KOPT-K1 (cell line): ENCODE measurements around the gene CDH4.

Experiments
- H3K27ac ChIP-seq: fragments of 200-600 bp; sonication (generic); 2 replicates; pipeline ENCODE4 v1.5.1; 2016; ENCODE audit warnings: antibody characterized with exemption, mild to moderate bottlenecking, low read depth, low read length; ENCODE audit not compliant: poor library complexity, severe bottlenecking
- H3K36me3 ChIP-seq: fragments of 200-600 bp; sonication (generic); 2 replicates; pipeline ENCODE4 v1.5.1; 2017; ENCODE audit warnings: antibody characterized with exemption, mild to moderate bottlenecking, low read length, moderate library complexity; ENCODE audit not compliant: insufficient read depth
- H3K9me3 ChIP-seq: fragments of 200-600 bp; sonication (generic); 2 replicates; pipeline ENCODE4 v1.5.1; 2017; ENCODE audit warnings: antibody characterized with exemption, low read length, mild to moderate bottlenecking; ENCODE audit not compliant: insufficient read depth, poor library complexity, severe bottlenecking

The CDH4 gene

DNA sequence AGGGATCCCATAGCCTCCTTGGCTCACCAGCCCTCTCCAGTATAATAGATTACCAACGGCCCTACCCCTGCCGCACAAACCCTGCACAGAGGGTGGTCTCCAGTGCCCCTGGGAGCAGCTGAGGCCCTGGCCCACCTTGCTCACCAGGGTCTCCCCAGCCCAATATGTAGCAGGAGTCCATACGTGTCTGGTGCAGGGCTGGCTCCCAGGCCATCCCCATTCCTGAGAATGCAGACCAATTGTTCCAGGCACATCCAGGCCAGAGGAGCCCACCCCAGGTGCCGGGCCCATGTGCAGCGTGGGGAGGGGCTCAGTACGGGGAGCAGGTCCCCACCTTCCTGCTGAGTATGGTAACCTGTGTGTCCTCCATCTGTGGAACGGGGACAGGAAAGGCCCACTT lies 561.7 kb downstream of the CDH4 start:
- Histone ChIP-seq H3K27ac (no peak overlapping the region), H3K36me3 (no peaks in the 10 kb centered on the region), H3K9me3 (no peaks in the 10 kb centered on the region)

DNA sequence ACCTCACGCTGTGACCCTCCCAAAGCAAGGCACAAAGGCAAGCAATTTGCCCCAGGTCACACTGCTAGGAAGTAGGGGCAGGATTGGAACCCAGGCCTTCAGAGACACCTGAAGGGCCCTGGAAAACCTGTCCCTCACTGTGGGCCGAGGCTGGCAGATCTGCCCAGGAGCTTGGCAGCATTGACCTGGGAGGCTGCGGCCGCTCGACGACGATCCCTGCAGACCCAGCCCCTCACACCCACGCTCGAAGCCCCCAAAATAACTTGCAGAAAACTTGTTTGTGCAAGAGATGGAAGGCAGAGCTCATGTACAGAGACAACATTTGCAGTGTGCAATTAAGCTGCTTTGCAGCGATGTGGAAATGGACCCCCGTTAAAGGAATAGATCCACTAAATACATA lies 562.2 kb downstream of the CDH4 start:
- no peaks in the 10 kb centered on the region for H3K36me3 ChIP-seq
- no peaks in the 10 kb centered on the region for H3K9me3 ChIP-seq
- H3K27ac ChIP-seq: no peak overlapping the region

DNA sequence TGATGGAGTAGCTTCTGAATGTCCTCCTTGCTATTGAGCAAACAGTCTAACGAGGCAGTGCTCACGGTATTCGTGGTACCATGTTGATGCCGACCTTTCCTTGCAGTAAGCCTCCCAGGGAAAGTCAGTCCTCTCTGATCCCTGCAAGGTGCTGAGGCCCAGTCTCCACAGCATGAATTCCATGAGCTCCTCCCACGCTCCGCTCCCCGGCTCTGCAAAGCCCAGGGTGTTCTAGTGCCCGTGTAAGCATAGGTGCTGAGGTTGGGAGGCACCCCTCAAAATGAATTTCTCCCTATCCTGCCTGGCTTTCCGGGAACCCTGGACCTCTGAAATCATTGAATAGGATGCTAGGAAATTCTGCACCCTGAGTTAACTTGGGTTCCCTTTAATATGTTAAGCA lies 562.7 kb downstream of the CDH4 start:
- no peaks in the 10 kb centered on the region for H3K36me3 ChIP-seq
- H3K27ac ChIP-seq: no peak overlapping the region
- no peaks in the 10 kb centered on the region for H3K9me3 ChIP-seq

DNA sequence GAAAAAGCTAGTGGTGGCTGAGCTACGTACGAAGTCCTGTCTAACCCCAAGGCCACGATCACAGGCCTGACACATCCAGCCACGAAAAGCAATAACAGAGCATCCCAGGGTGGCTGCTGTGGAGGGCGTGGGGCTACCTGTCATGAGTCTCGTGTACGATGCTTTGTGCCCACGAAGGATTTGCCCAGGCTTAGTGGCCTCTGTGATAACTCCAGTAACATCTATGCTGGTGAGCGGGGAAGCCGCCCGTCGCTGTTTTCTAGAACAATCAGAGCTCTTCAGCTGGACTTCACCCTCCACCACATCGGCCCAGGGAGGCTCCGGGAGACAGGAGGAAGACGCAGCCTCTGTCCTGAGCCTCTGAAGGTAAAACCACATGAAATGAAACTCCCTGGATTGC lies 563.1 kb downstream of the CDH4 start:
- H3K27ac ChIP-seq: no peak overlapping the region
- H3K36me3 ChIP-seq: no peaks in the 10 kb centered on the region
- H3K9me3 ChIP-seq: no peaks in the 10 kb centered on the region

DNA sequence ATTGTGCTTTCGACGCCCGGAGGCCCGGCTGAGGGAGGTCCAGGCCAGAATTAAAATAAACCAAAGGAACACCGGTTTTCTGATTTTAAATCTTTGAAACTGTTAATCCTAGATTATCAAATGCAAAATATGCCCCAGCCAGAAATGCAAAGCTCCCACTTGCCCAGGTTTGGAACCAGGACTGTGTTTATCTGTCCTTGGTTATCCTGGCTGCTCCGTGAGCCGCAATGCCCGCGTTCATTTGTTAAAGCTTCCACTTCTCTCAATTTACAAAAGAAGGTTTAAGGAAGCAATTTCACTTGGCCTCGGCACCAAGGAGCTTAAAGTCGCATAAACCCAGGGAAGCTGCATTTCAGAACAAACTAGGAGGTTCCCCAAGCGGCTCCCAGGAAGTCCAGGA lies 563.6 kb downstream of the CDH4 start:
- H3K36me3 ChIP-seq: no peaks in the 10 kb centered on the region
- no peak overlapping the region for H3K27ac ChIP-seq
- no peaks in the 10 kb centered on the region for H3K9me3 ChIP-seq

DNA sequence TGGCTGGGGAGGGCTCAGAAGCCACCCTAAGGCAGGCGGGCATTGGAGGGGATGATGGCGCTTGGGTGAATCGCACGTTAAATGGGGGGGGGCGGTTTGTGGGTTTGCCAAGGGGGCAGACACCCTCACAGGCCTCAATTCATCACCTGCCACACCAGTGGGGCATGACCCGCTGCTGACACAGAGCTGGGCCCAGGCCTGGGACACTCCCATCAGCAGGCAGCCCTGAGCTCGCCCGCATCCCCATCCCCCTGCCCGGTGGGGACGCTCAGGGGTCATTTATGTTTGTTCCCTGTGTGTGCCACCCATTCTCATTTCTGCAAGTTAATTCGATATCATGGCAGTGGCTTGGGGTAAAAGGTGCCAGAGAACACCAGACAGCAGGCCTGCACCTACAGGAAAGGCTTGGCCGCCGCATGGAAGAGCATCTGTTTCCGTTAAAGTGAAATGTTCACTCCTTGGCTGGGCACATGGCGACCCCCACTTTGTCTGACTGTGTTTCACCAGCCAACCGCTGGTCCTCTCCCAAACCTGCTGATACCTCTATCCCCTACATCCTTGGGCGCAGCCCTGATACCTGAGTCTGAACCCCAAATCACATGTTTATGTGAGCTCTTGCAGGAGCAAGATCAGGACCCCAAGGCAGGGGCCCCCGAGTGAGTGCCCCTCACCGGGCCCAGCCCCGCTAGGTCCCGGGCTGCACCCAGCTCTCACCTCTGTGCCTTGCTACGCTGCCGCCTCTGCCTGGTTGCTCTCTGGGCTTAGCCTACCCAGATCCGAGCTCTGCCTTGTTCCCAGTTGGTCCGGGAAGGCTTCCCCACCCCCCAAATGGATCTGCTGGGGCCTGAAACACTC lies 564.8 kb downstream of the CDH4 start:
- Histone ChIP-seq H3K9me3 (no peaks in the 10 kb centered on the region), H3K36me3 (no peaks in the 10 kb centered on the region), H3K27ac (no peak overlapping the region)

DNA sequence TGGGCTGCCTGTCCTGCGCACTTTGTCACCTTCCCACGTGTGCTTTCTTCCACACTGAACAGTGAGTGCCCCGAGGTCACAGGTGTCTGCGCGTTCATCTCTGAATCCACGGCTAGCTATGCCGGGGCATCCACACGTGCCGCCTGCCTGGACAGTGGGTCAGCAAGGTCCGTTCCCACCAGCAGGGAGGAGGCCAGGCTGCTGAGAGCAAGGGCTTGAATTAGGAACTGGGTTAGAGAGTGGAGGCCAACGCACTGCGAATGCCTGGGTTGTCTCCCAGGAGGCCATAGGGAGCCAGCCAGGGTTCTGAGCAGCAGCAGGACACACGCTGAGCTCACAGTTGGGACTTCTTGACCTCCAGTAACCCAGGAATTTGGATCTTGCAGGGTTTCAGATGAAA lies 565.5 kb downstream of the CDH4 start:
- Histone ChIP-seq H3K9me3 (no peaks in the 10 kb centered on the region), H3K27ac (no peak overlapping the region)

DNA sequence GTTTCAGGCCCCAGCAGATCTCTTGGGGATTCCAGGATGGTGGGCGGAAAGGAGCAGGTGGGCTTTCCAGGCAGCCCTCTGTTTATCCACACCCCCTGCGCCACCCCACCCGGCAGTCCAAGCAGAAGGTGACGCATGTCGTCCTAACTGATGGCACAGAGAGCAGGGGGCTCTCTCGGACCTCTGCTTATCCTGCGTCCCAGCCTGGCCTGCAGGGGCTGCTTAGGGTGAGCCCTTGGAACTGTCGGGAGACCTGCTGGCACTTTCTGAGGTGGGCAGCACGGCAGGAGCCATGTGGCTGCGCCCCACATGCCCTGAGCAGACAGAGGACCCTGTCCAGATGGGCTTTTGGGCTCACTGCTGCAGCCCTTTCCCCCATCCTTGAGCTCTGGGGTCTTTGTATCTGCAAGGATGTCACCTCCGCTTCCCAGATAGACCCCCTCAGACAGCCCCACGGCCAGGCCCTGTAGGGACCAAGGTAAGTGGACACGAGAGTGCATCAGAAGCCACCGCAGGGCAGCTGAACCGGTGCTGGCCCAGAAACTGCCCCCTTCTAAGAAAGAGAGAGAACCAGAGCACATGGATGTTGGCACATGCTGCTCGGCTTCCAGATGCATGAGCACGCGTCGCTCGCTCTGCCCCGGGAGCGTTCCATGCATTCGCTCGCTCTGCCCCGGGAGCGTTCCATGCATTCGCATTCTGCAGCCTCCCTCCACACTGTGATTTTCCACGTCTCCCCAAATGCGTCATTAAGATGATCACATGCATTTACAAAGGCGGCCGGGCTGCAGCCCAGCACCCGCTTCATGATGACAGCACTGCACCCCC lies 566.9 kb downstream of the CDH4 start:
- Histone ChIP-seq H3K27ac (no peak overlapping the region), H3K36me3 (no peaks in the 10 kb centered on the region), H3K9me3 (no peaks in the 10 kb centered on the region)

More for the DNA sequence above, 565.5 kb downstream of the CDH4 start:
- no peaks in the 10 kb centered on the region for H3K36me3 ChIP-seq

DNA sequence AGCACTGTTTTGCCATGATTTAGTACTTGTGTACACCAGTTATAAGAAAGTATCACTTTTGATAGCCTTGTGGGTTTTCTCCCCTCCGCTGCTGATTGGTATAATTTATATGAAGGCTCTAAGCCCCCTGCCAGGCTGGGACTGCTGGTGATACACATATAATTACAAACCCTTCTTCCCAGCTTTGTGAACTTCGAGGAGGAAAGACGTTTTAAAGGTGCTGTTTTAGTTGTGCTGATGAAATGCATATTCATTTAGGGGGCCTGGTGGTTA lies 567.4 kb downstream of the CDH4 start:
- no peak overlapping the region for H3K27ac ChIP-seq
- H3K9me3 ChIP-seq: no peaks in the 10 kb centered on the region
- H3K36me3 ChIP-seq: no peaks in the 10 kb centered on the region

DNA sequence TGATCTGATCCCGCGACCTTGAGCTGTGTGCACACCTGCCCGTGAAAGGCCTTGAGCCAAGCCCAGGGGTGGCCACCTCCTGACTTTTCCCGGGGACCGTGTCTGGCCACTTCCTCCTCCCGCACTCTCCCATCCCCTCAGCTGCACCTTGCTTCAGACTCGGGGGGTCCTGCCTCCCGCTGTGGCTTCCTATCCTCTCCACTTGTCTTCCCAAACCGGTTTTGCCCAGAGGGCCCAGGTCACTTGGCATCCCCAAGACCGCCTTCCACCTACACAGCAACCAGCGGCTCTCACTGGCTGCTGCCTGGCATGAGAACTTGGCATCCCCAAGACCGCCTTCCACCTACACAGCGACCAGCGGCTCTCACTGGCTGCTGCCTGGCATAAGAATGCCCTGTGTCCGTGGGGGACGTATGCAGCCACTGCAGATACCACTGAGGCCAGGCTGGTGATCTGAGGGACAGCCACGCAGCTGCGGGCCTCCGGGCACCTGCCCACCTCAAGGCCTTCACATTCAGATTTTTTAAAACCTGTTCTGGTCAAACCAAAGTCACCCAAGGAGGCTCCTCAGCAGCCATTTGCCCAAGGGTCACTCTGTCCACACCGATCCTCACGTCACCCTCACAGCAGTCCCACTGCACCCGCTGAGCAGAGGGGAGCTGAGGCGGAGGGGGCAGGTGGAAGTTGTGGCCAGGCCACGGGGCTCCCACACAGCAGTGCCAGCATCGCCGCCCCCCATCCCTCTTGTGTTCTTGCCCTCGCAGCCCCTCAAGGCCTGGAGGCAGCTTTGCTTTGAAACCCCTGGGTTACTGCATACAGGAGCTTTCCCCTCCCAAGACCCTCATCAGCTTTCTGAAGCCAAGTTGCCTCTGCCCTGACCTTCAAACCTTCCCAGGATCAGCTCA lies 568.1 kb downstream of the CDH4 start:
- no peaks in the 10 kb centered on the region for H3K9me3 ChIP-seq
- H3K27ac ChIP-seq: no peak overlapping the region
- H3K36me3 ChIP-seq: no peaks in the 10 kb centered on the region

DNA sequence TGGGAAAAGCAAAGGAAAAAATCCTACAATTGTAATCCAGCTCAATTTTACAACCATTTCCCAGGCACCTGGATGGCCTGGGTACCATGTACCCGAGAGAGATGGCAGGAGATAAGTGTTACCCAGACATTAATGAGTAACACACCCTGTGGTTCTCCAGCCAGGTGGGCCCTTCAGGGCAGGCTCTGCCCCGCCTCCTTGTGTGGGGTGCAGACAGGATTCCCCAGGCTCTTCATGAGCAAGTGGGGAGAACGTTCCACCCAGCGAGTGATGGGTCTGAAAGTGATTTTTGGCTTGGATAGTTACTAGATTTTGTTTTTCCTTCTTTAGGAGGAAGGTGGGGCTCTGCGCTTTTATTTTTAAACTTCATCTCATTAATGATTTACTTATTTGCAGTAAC lies 569.7 kb downstream of the CDH4 start:
- Histone ChIP-seq H3K36me3 (no peaks in the 10 kb centered on the region), H3K27ac (no peak overlapping the region), H3K9me3 (no peaks in the 10 kb centered on the region)

DNA sequence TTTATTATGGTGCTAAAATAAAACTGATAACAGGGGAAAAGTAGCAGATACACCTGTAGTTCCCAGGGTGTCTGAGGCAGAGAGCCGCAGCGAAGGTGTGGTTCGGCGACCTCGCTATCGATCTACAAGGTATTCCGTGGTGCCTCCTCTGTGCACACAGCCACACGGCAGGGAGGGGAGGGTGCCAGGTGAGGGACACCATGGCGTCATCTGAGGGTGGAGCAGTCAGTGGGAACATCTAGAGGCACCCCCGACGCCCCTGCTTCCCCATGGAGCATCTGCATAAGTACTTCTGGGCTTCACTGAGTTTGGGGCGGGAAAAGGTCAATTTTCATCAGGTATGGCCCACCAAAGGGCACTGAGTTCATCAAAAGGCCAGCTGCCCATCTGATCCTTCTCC lies 570.3 kb downstream of the CDH4 start:
- Histone ChIP-seq H3K9me3 (no peaks in the 10 kb centered on the region), H3K27ac (no peak overlapping the region)

DNA sequence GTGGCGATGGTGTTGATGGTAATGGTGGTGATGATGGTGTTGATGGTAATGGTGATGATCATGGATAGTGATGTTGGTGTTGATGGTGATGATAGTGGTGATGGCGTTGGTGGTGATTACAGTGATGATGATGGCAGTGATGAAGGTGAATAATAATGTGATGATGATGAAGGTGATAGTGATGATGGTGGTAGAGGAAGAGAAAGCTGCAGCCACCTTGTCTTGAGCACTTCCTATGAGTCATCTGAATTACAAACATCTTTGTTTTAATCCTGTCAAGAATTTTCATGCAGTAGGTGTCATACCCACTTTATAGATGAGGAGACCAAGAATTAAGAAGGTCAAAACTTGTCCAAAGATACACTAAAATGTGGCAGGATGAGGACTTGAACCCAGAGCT lies 571.2 kb downstream of the CDH4 start:
- no peaks in the 10 kb centered on the region for H3K36me3 ChIP-seq
- no peaks in the 10 kb centered on the region for H3K9me3 ChIP-seq
- H3K27ac ChIP-seq: no peak overlapping the region

More for the DNA sequence above, 570.3 kb downstream of the CDH4 start:
- no peaks in the 10 kb centered on the region for H3K36me3 ChIP-seq

DNA sequence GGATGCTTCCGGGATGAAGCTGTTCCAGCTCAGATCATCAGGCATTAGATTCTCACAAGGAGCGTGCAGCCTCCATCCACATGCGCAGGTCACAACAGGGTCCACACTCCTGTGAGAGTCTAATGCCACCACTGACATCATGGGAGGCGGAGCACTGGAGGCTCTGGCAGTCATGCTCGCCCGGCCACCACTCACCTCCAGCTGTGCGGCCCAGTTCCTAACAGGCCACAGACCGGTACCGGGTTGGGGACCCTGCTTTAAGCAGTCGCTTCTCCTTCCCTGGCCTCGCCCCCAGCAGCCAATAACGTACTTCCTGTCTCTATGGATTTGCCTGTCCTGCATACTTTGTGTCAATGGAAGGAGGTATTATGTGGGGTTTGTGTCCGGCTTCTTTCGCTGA lies 576.8 kb downstream of the CDH4 start:
- H3K36me3 ChIP-seq: no peaks in the 10 kb centered on the region
- no peak overlapping the region for H3K27ac ChIP-seq
- no peaks in the 10 kb centered on the region for H3K9me3 ChIP-seq

DNA sequence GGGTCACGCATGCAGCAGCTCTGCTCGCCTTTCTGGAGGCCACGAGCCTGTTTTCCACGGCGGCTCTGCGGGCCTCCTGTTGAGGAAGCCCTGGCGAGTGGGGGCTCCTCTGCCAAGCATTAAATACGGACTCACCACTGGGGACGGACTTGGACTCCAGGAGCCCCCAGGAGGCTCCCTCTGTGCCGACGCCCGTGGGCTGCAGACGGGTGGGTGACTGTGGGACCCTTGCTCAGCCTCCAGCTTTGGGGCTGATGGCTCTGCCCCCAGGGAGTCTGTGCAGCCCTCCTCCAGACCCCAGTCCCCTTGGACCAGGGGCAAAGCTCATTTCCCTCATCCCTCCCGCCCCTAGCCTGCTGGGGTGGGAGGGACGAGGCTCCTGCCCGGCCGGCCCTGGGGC lies 577.5 kb downstream of the CDH4 start:
- Histone ChIP-seq H3K27ac (no peak overlapping the region), H3K9me3 (no peaks in the 10 kb centered on the region), H3K36me3 (no peaks in the 10 kb centered on the region)
